Measurements from ENCODE around the gene DYNLL2. TPM values are rescaled to one million over a fixed set of nuclear protein-coding genes. Genes with fewer than 3 reads are reported as not detected.

Gene DYNLL2
- polyA plus RNA-seq, 1 of the 3 experiments (the other 2 are of a cell fraction), result 27.0 TPM

- Histone ChIP-seq H3K9ac (peak overlapping the region; percentile 39; the same call in 1 of the 2 replicates), H3K9me2 (no peaks in the 10 kb centered on the region), H2AFZ (ENCODE audit: low read depth) (peak overlapping the region; percentile 90), H4K20me1 (ENCODE audit: insufficient read depth) (peaks cover 40% of the 10 kb centered on the region), H3K9me3 (no peaks in the 10 kb centered on the region), H3K36me3 (replicated peaks in 1 of 2; ENCODE audit: control insufficient read depth in 1 of 2, insufficient read depth in 2 of 2, low read length in 1 of 2) (peaks cover 22 to 24% of the 10 kb centered on the region in 2 experiments), H3F3A (replicated peaks; ENCODE audit: insufficient read depth) (no peaks in the 10 kb centered on the region), H3K79me2 (ENCODE audit: insufficient read depth) (peaks cover 40% of the 10 kb centered on the region), H3K27me3 (ENCODE audit: insufficient read depth) (peaks cover 4% of the 10 kb centered on the region; the same call in 1 of the 2 replicates), H3K4me1 (ENCODE audit: control insufficient read depth in 1 of 2, insufficient read depth in 2 of 2, low read depth in 1 of 2, low read length in 1 of 2) (peaks cover 18 to 32% of the 10 kb centered on the region in 2 experiments), H3K27ac (ENCODE audit: low read depth in 2 of 2, low read length in 1 of 2) (peak overlapping the region; percentile 23 to 85; a peak in 2 of 4 replicates), H3K4me2 (peak overlapping the region; percentile 68; the same call in 1 of the 2 replicates), H3K4me3 (ENCODE audit: low read depth in 2 of 2, low read length in 1 of 2) (peak overlapping the region; percentile 28 to 38; a peak in 1 of 4 replicates)
- CTCF ChIA-PET, result interaction anchor here (1.5 to 2.6 kb wide), 2 partner anchors 83 to 224 kb away, joined by 6 to 8 read pairs; no protein-coding TSS in a partner anchor
- DNase-seq, result no peak
- TF ChIP-seq REST (IDR thresholded peaks at IDR 0.05; ENCODE audit: low read depth, low read length), result no peak
- TF ChIP-seq MEF2A (IDR thresholded peaks at IDR 0.05; ENCODE audit: borderline replicate concordance, low read depth), result no peak
- no peak for TF ChIP-seq ZBTB33 (IDR thresholded peaks at IDR 0.05; ENCODE audit: borderline replicate concordance, low read depth)
- TF ChIP-seq NRF1 (IDR thresholded peaks at IDR 0.05; ENCODE audit: low read depth, low read length), result no peak
- TF ChIP-seq CTCF (IDR thresholded peaks at IDR 0.05), result no peak
- TF ChIP-seq TEAD4 (IDR thresholded peaks at IDR 0.05; ENCODE audit: borderline replicate concordance, insufficient read depth), result no peak
- no peak for TF ChIP-seq GABPA (IDR thresholded peaks at IDR 0.05; ENCODE audit: low read depth)
- no peak for TF ChIP-seq RFX5 (IDR thresholded peaks at IDR 0.05; ENCODE audit: low read length)
- TF ChIP-seq MAX (IDR thresholded peaks at IDR 0.05; ENCODE audit: low read depth), result no peak
- no peak for TF ChIP-seq MXI1 (IDR thresholded peaks at IDR 0.05; ENCODE audit: low read depth, low read length)
- TF ChIP-seq TCF12 (IDR thresholded peaks at IDR 0.05), result no peak
- TF ChIP-seq IRF3 (IDR thresholded peaks at IDR 0.05; ENCODE audit: low read depth, low read length), result no peak
- WGBS (ENCODE audit: low lambda C conversion rate), result 87% methylated on average over 10 of the region's 10 CpGs
- POLR2A ChIA-PET, result interaction anchor here (0.9 to 4.8 kb wide), 5 partner anchors 54 to 241 kb away, joined by 3 to 40 read pairs (median 6); partner anchors contain the start of genes MRPS23 and SRSF1
Observed at GRCh38 chr17:58082341-58082869, 814 bp upstream of the DYNLL2 start.

Measured in SK-N-SH (cell line).